GM12873 (cell line): Measurements from ENCODE around the gene MYO3B.

ENCODE experiments used
- TF ChIP-seq, protein P1 (sequence below): IDR thresholded peaks from 2 replicates; pipeline ENCODE4 v1.5.1; 2012; ENCODE audit warnings: low read depth, mild to moderate bottlenecking, moderate library complexity, low read length, control low read depth; ENCODE audit not compliant: insufficient read depth; ENCODE audit errors: missing control alignments

Gene MYO3B

DNA sequence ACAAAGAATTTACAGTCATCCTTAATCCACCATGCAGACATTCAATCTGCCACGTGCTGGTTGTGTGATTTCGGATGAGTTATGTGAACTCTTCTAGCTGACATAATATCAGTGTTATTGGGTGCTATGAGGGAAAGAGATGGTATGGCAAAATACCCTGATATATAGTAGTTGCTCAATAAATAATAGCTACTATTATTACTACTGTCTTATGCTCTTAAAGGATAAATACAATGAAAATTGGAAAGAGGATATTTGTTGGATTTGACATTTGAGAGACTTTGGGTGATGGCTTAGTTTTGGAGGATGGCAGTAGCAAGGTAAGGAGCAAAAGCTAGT lies 86.5 kb downstream of the MYO3B start:
- TF ChIP-seq, protein P1, sequence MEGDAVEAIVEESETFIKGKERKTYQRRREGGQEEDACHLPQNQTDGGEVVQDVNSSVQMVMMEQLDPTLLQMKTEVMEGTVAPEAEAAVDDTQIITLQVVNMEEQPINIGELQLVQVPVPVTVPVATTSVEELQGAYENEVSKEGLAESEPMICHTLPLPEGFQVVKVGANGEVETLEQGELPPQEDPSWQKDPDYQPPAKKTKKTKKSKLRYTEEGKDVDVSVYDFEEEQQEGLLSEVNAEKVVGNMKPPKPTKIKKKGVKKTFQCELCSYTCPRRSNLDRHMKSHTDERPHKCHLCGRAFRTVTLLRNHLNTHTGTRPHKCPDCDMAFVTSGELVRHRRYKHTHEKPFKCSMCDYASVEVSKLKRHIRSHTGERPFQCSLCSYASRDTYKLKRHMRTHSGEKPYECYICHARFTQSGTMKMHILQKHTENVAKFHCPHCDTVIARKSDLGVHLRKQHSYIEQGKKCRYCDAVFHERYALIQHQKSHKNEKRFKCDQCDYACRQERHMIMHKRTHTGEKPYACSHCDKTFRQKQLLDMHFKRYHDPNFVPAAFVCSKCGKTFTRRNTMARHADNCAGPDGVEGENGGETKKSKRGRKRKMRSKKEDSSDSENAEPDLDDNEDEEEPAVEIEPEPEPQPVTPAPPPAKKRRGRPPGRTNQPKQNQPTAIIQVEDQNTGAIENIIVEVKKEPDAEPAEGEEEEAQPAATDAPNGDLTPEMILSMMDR, result no peak

DNA sequence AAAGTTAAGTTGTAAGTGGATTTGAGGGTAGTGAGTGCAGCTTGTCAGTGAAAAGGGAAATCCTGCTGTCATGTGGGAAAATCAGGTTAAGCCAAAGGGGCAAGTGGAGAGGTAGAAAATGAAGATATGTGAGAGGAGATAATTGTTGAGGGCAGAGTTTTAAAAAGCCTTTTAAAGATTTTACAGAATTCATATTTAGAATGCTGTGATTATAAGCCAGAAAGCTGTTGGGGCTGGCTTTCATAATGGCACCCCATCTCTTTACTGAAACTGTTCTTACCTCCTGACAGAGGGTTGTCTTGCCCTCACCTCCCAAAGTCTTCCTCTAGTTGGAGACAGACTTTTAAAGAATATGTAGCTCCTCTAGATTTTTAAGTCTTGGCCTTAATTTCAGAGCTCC lies 86.9 kb downstream of the MYO3B start:
- TF ChIP-seq, protein P1, result no peak

DNA sequence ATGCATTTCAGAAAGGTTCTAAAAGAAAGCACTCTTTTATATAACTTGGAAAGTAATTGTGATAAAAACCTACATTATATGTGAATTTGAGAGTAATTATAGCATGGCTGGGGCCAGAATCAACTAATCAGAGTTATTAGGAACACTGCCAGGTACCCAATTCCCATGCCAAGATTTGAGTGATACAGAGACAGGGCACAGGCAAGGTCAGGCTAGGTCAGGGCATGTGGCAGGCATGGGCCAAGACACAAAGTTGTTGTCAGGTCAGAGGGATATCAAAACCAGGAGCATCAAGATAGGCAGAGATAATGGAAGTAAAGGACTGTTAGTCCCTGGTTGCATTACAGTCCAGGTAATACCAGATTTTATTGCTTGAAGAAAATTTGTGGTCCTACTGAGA lies 87.4 kb downstream of the MYO3B start:
- TF ChIP-seq, protein P1, result no peak

DNA sequence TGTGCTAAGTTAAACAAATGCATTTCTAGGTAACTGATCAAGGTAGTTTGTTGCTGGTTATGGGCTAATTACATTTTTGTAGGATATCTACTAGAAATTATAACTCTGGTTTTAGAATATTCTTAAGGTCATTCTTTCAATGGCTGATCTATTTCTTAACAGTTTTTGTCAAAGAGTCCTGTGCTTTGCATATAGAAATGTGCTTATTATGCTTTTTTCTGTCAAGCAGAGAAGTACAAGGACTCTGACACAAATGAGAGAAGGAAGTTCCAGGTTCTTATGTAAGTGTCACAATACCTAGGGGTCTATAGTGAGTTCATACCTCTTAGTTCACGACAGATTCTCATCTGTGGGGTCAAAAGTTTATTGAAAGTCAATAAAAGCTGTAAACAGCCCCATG lies 88.4 kb downstream of the MYO3B start:
- TF ChIP-seq, protein P1, result no peak

DNA sequence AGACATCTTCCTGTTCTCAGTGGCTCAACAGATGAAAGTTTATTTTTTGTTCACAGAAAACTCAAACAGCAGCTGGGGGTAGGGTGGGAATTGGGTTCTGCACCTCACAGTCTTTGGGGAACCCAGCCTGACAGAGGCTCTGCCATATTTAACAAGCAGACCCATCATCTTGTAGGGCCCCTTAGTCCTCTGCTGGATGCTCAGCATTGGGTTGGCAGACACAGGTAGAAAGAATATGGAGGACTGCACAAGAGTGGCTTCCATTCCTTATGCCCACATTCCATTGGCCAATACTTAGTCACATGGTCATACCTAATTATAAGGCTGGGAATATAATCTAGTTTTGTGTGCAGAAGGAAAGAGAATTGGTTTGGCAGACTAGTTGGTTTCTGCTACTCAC lies 89.1 kb downstream of the MYO3B start:
- TF ChIP-seq, protein P1, result no peak

DNA sequence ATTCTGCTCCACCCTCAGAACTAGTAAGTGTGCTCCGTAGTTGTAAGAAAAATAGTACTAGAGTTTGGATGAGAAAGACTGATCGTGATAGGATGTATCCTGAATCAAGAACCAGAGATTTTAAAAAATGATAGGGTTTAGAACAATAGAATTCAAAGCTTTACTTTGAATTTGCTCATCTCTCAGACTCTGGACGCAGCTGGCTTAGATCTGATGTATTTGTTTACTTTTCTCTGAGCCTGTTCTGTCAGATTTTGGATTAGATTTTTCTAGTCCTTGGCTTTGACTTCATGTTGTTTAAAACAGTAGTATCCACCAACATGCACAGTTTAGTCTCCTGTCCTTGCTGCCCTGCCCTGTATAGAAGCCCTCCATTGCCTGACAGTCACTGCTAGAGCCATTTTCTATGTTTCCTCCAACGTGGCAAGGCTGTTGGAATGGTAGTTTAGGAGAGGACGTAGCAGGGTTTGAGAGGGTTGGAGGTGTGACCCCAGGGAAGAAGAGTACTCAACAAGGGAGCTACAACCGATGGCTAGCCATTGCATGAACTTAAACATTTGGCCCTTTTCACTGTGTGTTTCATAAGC lies 92.4 kb downstream of the MYO3B start:
- TF ChIP-seq, protein P1, result no peak

DNA sequence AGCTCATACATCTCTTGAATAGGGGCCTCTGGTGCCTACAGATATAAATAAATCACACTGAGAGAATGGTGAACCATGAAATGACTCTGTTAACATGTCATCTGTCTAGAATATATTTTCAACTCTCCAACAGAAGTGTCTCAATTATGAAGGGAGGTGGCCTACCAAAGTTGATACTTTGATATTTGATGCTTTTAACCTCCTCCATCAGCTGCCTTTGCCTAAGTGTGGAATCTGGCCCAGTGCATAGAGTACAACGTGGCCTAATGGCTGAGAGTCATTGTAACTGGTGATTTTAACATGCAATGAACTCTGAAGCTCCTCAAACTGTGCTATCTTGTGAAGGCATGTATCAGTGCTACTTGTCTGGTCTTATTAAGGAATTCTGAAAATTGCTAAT lies 93.4 kb downstream of the MYO3B start:
- TF ChIP-seq, protein P1, result no peak
